Measurements from ENCODE around the gene DCBLD2.

DNA sequence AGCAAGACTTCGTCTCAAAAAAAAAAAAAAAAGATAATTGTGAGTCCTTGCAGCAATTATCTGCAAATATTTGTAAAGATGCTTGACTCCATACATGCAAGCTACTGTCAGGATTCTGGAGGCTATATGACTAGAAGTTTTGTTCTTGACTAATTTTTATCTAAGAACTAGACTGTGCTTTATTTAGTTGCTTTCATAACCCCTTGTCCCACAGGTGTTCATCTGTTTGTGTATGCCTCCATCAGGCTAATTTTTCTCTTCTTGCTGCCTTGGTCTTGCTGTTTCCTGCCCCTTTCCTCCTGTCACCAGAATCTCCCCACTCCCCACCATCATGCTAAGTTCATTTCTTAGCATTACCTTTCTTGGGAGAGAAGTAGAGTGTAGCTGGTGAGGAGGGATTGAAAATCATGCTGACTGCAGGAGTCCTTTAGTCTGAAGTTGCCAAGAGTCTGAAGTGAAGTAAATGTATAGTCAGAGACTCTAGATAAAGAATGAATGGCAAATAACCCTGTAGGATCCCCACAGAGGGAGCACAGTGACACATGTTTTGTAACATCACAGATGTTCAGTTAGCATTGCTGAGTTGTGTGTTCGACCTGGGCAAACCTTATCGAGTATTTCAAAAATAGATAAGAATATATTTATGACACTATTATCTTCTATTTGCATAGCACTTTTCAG, 125.9 kb downstream of the DCBLD2 start:
- TF ChIP-seq, protein P1, sequence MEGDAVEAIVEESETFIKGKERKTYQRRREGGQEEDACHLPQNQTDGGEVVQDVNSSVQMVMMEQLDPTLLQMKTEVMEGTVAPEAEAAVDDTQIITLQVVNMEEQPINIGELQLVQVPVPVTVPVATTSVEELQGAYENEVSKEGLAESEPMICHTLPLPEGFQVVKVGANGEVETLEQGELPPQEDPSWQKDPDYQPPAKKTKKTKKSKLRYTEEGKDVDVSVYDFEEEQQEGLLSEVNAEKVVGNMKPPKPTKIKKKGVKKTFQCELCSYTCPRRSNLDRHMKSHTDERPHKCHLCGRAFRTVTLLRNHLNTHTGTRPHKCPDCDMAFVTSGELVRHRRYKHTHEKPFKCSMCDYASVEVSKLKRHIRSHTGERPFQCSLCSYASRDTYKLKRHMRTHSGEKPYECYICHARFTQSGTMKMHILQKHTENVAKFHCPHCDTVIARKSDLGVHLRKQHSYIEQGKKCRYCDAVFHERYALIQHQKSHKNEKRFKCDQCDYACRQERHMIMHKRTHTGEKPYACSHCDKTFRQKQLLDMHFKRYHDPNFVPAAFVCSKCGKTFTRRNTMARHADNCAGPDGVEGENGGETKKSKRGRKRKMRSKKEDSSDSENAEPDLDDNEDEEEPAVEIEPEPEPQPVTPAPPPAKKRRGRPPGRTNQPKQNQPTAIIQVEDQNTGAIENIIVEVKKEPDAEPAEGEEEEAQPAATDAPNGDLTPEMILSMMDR (IDR thresholded peaks at IDR 0.05; ENCODE audit: extremely low read depth in 1 of 2, insufficient read depth in 1 of 2, low read depth in 1 of 2, low read length in 2 of 2): no peak
- TF ChIP-seq POLR2A (IDR thresholded peaks at IDR 0.05; ENCODE audit: low read depth, low read length) (no peak), POLR2AphosphoS5 (IDR thresholded peaks at IDR 0.05; ENCODE audit: insufficient read depth, low read depth, low read length) (no peak), GATA2 (IDR thresholded peaks at IDR 0.05; ENCODE audit: insufficient read depth, insufficient read length, low read depth, low read length) (no peak), JUN (IDR thresholded peaks at IDR 0.05; ENCODE audit: borderline replicate concordance, insufficient read depth, insufficient read length, low read depth) (no peak), EZH2 (IDR thresholded peaks at IDR 0.05; ENCODE audit: borderline replicate concordance, low read depth, low read length, severe bottlenecking) (no peak)
- TF ChIP-seq, protein P2, sequence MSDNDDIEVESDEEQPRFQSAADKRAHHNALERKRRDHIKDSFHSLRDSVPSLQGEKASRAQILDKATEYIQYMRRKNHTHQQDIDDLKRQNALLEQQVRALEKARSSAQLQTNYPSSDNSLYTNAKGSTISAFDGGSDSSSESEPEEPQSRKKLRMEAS (IDR thresholded peaks at IDR 0.05; ENCODE audit: insufficient read depth, insufficient read length): no peak
